ENCODE measurements around the gene PANX2.

Gene PANX2

DNA sequence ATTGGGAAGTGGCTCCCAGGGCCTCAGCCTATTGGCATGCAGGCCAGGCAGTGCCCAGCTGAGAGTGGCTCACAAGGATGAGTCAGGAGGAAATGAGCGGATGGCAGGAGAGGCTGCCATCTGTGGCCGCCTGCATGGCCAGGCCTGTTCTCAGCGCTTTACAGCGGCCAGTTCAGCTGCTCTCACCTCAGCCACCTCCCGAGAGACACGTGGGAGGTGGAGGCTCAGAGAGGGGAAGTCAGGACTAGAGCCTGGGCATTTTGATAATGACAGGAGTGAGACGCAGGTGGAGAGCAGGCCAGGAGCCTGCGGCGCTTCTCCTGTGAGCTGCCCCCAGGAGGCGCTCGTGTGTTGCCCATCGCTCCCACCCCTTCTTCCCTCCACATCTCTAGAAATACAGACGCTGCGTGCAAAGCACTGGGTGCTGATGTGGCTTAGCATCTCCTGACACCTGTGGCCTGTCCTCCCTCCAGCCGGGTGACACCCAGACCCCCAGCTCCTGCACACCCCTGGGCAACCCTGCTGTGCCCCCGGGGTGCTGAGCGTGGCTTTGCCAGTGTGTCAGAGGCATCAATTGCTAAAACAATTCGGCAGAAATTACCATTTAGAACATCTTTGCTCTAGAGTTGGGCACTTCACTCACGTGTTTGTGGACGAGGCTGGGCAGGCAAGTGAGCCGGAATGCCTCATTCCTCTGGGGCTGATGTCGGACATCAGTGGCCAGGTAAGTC, 21.4 kb upstream of the PANX2 start:
- no peaks in the 10 kb centered on the region for H3K27me3 ChIP-seq
- peak overlapping the region in 1 of 2 experiments; percentile 32 for H3K4me3 ChIP-seq (ENCODE audit: low read depth in 1 of 2, low read length in 1 of 2)
- H3K36me3 ChIP-seq, result no peaks in the 10 kb centered on the region
- H3K4me1 ChIP-seq (ENCODE audit: control insufficient read depth in 1 of 2, insufficient read depth in 1 of 2, low read depth in 1 of 2, low read length in 1 of 2), result peaks cover 31 to 33% of the 10 kb centered on the region in 2 experiments
- no peaks in the 10 kb centered on the region for H3K9me3 ChIP-seq
- H3K27ac ChIP-seq, result peak overlapping the region; percentile 55
- TF ChIP-seq, protein P1, sequence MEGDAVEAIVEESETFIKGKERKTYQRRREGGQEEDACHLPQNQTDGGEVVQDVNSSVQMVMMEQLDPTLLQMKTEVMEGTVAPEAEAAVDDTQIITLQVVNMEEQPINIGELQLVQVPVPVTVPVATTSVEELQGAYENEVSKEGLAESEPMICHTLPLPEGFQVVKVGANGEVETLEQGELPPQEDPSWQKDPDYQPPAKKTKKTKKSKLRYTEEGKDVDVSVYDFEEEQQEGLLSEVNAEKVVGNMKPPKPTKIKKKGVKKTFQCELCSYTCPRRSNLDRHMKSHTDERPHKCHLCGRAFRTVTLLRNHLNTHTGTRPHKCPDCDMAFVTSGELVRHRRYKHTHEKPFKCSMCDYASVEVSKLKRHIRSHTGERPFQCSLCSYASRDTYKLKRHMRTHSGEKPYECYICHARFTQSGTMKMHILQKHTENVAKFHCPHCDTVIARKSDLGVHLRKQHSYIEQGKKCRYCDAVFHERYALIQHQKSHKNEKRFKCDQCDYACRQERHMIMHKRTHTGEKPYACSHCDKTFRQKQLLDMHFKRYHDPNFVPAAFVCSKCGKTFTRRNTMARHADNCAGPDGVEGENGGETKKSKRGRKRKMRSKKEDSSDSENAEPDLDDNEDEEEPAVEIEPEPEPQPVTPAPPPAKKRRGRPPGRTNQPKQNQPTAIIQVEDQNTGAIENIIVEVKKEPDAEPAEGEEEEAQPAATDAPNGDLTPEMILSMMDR (IDR thresholded peaks at IDR 0.05), result peak; percentile 95

DNA sequence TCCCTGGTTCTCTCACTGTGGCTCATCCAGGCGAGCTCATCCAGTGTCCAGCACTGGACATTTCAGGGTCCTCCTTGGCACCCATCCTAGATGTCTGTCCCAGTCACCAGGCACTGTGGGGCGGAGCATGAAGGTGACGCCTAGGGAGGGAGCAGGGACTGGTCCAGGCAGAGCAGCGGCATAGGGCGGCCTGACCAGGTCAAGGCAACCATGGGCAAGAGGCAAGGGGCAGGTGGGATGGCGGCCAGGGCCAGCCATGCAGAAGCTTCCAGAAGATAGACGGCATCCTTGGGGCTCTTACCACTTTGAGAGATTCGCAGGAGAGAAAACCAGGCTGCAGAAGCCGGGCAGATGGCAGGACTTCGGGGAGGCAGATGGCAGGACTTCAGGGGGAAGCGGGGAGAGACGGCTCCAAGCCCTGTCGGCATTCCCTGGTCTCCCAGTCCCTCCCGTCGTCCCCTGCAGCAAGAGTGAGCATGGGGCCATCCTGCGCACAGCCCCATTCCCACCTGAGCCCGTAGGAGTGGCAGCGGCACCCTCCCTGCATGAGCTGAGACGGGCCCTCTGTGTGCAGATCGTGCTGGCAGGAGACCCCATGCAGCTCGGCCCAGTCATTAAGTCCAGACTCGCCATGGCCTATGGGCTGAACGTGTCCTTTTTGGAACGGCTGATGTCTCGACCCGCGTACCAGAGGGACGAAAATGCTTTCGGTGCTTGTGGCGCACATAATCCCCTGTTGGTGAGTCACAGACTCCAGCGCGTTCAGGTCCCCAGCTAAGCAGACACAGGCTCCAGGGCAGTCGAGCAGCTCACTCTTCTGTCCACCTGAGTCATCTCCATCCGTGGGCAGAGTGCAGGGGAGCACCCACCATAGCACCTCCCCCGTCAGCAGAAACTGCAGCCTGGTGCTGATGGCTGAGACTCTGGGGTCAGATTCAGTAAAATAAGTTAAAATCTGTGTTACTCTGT, 20.1 kb upstream of the PANX2 start:
- Histone ChIP-seq H3K9me3 (no peaks in the 10 kb centered on the region), H3K4me1 (ENCODE audit: control insufficient read depth in 1 of 2, insufficient read depth in 1 of 2, low read depth in 1 of 2, low read length in 1 of 2) (peaks cover 29 to 33% of the 10 kb centered on the region in 2 experiments), H3K27me3 (no peaks in the 10 kb centered on the region), H3K27ac (no peak overlapping the region), H3K36me3 (no peaks in the 10 kb centered on the region), H3K4me3 (ENCODE audit: low read depth in 1 of 2, low read length in 1 of 2) (no peak overlapping the region)
- TF ChIP-seq, protein P1 (IDR thresholded peaks at IDR 0.05), result no peak

DNA sequence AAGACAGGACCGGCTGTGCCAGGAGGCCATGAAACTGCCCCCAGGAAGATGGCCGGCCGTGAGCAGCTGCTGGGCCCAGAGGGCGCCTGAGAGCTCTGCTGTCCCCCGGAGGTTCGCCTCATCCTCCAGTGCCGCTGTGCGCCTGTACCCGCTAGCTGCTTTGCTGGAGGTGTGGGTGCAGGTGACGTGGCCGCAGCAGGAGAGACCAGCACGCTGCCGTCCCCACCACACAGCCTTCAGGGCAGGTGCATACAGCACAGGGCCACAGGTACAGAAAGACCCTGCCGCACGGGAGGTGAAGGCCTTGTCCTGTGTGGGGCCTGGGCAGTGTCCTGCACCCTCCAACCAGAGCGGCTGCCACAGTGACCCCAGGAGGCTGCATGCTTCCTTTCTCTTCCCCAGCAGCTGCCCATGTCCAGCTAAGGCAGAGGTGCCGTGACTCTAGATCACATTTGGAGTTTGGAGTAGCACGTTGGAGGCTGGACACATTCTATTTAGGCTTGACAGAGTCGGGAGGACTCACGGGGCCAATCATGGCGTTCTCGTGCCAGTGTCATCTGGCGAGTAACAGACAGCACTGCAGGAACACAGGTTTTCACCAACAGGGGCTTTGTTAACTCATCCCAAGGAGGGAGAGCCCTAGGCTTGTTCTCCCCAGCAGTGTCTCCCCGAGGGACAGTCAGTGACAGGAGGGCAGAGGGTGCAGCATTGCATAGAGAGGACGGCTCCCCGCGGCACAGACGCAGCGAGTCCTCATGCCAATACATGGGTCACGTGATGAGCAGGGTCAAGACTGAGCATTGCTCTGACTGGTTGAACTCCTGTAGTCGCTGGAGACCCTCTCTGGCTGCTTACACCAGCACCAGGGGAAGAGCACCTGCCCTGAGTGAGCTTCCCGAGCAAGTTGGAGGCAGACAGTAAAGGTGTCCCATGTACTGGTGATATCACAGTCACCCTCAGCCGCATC, 18.7 kb upstream of the PANX2 start:
- TF ChIP-seq, protein P1 (IDR thresholded peaks at IDR 0.05), result no peak
- no peak overlapping the region for H3K4me3 ChIP-seq (ENCODE audit: low read depth in 1 of 2, low read length in 1 of 2)

DNA sequence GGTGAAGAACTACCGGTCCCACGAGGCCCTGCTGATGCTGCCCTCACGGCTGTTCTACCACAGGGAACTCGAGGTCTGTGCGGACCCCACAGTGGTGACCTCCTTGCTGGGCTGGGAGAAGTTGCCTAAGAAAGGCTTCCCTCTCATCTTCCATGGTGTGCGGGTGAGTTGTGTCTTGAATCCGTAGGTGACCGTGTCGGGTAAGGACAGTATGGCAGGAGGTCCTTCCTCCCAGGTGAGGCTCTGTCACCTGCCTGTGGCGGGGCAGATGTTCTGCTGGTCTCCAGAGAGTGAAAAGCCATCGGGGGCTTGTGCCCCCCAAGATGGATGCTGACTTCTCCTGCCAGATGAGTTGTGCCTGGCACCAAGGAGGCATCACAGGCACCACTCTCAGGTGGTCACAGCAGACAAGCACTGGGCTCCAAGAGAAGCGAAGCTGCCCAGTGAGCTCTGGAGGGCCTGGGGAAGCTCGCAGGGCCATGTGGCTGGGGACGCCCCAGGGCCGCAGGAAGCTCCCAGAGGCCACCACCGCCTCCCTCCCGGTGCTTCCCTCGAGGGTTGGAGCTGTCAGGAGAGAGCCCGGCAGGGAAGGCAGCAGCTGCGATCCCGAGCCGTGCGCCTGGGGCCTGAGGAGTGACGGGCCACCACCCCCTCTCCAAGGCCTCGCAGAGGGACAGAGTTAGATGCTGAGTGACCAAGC, 17.3 kb upstream of the PANX2 start:
- peaks cover 6% of the 10 kb centered on the region for H3K27me3 ChIP-seq
- H3K4me1 ChIP-seq (ENCODE audit: control insufficient read depth in 1 of 2, insufficient read depth in 1 of 2, low read depth in 1 of 2, low read length in 1 of 2), result peaks cover 12 to 14% of the 10 kb centered on the region in 2 experiments
- no peak overlapping the region for H3K27ac ChIP-seq
- H3K36me3 ChIP-seq, result no peaks in the 10 kb centered on the region
- H3K9me3 ChIP-seq, result no peaks in the 10 kb centered on the region
- H3K4me3 ChIP-seq (ENCODE audit: low read depth in 1 of 2, low read length in 1 of 2), result no peak overlapping the region
- TF ChIP-seq, protein P1 (IDR thresholded peaks at IDR 0.05), result no peak

More for the DNA sequence above, 18.7 kb upstream of the PANX2 start:
- no peaks in the 10 kb centered on the region for H3K27me3 ChIP-seq
- H3K9me3 ChIP-seq, result no peaks in the 10 kb centered on the region
- peaks cover 24 to 26% of the 10 kb centered on the region in 2 experiments for H3K4me1 ChIP-seq (ENCODE audit: control insufficient read depth in 1 of 2, insufficient read depth in 1 of 2, low read depth in 1 of 2, low read length in 1 of 2)
- no peak overlapping the region for H3K27ac ChIP-seq
- no peaks in the 10 kb centered on the region for H3K36me3 ChIP-seq
